ENCODE measurements around the gene NFILZ.
"Not testable (repeated sequence)": the region's sequence is repeated elsewhere in the genome, so short reads cannot be mapped to it uniquely, and the experiment has no call there.

DNA sequence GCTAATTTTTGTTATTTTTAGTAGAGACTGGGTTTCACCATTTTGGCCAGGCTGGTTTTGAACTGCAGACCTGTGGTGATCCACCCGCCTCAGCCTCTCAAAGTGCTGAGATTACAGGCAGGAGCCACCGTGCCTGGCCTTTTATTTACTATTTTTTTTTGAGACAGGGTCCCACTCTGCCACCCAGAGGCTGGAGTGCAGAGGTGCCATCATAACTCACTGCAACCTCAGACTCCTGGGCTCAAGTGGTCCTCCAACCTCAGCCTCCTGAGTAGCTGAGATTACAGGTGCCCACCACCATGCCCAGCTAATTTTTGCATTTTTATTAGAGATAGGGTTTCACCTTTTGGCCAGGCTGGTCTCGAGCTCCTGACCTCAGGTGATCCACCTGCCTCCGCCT is 7.5 kb upstream of the NFILZ start:
- TF ChIP-seq, protein P1, sequence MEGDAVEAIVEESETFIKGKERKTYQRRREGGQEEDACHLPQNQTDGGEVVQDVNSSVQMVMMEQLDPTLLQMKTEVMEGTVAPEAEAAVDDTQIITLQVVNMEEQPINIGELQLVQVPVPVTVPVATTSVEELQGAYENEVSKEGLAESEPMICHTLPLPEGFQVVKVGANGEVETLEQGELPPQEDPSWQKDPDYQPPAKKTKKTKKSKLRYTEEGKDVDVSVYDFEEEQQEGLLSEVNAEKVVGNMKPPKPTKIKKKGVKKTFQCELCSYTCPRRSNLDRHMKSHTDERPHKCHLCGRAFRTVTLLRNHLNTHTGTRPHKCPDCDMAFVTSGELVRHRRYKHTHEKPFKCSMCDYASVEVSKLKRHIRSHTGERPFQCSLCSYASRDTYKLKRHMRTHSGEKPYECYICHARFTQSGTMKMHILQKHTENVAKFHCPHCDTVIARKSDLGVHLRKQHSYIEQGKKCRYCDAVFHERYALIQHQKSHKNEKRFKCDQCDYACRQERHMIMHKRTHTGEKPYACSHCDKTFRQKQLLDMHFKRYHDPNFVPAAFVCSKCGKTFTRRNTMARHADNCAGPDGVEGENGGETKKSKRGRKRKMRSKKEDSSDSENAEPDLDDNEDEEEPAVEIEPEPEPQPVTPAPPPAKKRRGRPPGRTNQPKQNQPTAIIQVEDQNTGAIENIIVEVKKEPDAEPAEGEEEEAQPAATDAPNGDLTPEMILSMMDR (tag by site-specific recombination; IDR thresholded peaks at IDR 0.05): 0 out of 2 replicates have a peak, but pooled peaks have one; percentile 22
- not testable (repeated sequence) for TF ChIP-seq KLF16 (tag by site-specific recombination; IDR thresholded peaks at IDR 0.05); ZNF433 (tag by site-specific recombination; IDR thresholded peaks at IDR 0.05; ENCODE audit: low read depth); ZNF335 (tag by site-specific recombination; conservative IDR thresholded peaks at IDR 0.05); ZNF501 (tag by site-specific recombination; IDR thresholded peaks at IDR 0.05); ZNF24 (tag by site-specific recombination; IDR thresholded peaks at IDR 0.05); ZNF777 (tag by site-specific recombination; IDR thresholded peaks at IDR 0.05; ENCODE audit: borderline replicate concordance); ZNF266 (tag by site-specific recombination; IDR thresholded peaks at IDR 0.05; ENCODE audit: low read depth); ZNF184 (tag by site-specific recombination; IDR thresholded peaks at IDR 0.05); ZNF768 (tag by site-specific recombination; IDR thresholded peaks at IDR 0.05); ZNF629 (tag by site-specific recombination; IDR thresholded peaks at IDR 0.05)
- TF ChIP-seq, protein P2, sequence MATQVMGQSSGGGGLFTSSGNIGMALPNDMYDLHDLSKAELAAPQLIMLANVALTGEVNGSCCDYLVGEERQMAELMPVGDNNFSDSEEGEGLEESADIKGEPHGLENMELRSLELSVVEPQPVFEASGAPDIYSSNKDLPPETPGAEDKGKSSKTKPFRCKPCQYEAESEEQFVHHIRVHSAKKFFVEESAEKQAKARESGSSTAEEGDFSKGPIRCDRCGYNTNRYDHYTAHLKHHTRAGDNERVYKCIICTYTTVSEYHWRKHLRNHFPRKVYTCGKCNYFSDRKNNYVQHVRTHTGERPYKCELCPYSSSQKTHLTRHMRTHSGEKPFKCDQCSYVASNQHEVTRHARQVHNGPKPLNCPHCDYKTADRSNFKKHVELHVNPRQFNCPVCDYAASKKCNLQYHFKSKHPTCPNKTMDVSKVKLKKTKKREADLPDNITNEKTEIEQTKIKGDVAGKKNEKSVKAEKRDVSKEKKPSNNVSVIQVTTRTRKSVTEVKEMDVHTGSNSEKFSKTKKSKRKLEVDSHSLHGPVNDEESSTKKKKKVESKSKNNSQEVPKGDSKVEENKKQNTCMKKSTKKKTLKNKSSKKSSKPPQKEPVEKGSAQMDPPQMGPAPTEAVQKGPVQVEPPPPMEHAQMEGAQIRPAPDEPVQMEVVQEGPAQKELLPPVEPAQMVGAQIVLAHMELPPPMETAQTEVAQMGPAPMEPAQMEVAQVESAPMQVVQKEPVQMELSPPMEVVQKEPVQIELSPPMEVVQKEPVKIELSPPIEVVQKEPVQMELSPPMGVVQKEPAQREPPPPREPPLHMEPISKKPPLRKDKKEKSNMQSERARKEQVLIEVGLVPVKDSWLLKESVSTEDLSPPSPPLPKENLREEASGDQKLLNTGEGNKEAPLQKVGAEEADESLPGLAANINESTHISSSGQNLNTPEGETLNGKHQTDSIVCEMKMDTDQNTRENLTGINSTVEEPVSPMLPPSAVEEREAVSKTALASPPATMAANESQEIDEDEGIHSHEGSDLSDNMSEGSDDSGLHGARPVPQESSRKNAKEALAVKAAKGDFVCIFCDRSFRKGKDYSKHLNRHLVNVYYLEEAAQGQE (tag by site-specific recombination; IDR thresholded peaks at IDR 0.05): not testable (repeated sequence)
- TF ChIP-seq, protein P3, sequence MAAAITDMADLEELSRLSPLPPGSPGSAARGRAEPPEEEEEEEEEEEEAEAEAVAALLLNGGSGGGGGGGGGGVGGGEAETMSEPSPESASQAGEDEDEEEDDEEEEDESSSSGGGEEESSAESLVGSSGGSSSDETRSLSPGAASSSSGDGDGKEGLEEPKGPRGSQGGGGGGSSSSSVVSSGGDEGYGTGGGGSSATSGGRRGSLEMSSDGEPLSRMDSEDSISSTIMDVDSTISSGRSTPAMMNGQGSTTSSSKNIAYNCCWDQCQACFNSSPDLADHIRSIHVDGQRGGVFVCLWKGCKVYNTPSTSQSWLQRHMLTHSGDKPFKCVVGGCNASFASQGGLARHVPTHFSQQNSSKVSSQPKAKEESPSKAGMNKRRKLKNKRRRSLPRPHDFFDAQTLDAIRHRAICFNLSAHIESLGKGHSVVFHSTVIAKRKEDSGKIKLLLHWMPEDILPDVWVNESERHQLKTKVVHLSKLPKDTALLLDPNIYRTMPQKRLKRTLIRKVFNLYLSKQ (tag by site-specific recombination; IDR thresholded peaks at IDR 0.05; ENCODE audit: borderline replicate concordance): not testable (repeated sequence)
- TF ChIP-seq, protein P4, sequence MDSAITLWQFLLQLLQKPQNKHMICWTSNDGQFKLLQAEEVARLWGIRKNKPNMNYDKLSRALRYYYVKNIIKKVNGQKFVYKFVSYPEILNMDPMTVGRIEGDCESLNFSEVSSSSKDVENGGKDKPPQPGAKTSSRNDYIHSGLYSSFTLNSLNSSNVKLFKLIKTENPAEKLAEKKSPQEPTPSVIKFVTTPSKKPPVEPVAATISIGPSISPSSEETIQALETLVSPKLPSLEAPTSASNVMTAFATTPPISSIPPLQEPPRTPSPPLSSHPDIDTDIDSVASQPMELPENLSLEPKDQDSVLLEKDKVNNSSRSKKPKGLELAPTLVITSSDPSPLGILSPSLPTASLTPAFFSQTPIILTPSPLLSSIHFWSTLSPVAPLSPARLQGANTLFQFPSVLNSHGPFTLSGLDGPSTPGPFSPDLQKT (IDR thresholded peaks at IDR 0.05; ENCODE audit: borderline replicate concordance, low read depth, low read length): not testable (repeated sequence)

All from HEK293 (cell line).